ENCODE data around the gene CD34. TPM values are rescaled to one million over a fixed set of nuclear protein-coding genes. Genes with fewer than 3 reads are reported as not detected.
"Not testable (repeated sequence)": the region's sequence is repeated elsewhere in the genome, so short reads cannot be mapped to it uniquely, and the experiment has no call there.

CD34 gene
- total RNA-seq, 1 donor from 2014 or later = not detected

DNA sequence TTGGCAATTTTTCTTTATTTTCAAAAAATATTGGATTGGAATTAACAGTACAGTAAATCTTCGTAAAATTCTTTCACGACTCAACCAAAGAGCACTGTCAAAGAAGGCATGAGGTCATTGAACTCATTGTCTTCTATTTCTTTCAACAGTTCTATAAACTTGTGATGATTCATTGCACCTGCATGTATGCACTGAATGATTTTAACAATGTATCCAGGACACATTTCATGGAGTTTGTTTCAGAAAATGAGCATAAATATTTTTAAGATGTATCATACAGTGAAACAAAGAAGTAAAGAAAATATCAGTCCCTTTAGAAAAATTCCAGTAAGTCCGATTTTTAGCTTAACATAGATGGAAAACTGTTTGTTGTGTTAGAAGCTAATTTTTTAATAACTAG lies 33.6 kb upstream of the CD34 start:
- DNase-seq (ENCODE audit: extremely low spot score, unreplicated experiment) = no peak
- H3K4me1 Mint-ChIP-seq (ENCODE audit: unreplicated experiment) = no peaks in the 10 kb centered on the region
- H3K27me3 Mint-ChIP-seq (ENCODE audit: unreplicated experiment) = no peaks in the 10 kb centered on the region
- H3K36me3 Mint-ChIP-seq (ENCODE audit: unreplicated experiment) = no peaks in the 10 kb centered on the region
- H3K9me3 Mint-ChIP-seq (ENCODE audit: unreplicated experiment) = no peaks in the 10 kb centered on the region
- TF ChIP-seq, protein P1, sequence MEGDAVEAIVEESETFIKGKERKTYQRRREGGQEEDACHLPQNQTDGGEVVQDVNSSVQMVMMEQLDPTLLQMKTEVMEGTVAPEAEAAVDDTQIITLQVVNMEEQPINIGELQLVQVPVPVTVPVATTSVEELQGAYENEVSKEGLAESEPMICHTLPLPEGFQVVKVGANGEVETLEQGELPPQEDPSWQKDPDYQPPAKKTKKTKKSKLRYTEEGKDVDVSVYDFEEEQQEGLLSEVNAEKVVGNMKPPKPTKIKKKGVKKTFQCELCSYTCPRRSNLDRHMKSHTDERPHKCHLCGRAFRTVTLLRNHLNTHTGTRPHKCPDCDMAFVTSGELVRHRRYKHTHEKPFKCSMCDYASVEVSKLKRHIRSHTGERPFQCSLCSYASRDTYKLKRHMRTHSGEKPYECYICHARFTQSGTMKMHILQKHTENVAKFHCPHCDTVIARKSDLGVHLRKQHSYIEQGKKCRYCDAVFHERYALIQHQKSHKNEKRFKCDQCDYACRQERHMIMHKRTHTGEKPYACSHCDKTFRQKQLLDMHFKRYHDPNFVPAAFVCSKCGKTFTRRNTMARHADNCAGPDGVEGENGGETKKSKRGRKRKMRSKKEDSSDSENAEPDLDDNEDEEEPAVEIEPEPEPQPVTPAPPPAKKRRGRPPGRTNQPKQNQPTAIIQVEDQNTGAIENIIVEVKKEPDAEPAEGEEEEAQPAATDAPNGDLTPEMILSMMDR (IDR thresholded peaks at IDR 0.05) = no peak
- no peak overlapping the region for H3K4me3 Mint-ChIP-seq (ENCODE audit: unreplicated experiment)
- no peak overlapping the region for H3K27ac Mint-ChIP-seq (ENCODE audit: unreplicated experiment)

- H3K9me3 Mint-ChIP-seq (ENCODE audit: unreplicated experiment); DNase-seq (ENCODE audit: extremely low spot score, unreplicated experiment); H3K27ac Mint-ChIP-seq (ENCODE audit: unreplicated experiment); H3K4me3 Mint-ChIP-seq (ENCODE audit: unreplicated experiment); H3K27me3 Mint-ChIP-seq (ENCODE audit: unreplicated experiment); H3K4me1 Mint-ChIP-seq (ENCODE audit: unreplicated experiment); H3K36me3 Mint-ChIP-seq (ENCODE audit: unreplicated experiment): not testable (repeated sequence)
These were observed 31.4 kb upstream of the CD34 start for GRCh38 chr1:207942337-207942741.

DNA sequence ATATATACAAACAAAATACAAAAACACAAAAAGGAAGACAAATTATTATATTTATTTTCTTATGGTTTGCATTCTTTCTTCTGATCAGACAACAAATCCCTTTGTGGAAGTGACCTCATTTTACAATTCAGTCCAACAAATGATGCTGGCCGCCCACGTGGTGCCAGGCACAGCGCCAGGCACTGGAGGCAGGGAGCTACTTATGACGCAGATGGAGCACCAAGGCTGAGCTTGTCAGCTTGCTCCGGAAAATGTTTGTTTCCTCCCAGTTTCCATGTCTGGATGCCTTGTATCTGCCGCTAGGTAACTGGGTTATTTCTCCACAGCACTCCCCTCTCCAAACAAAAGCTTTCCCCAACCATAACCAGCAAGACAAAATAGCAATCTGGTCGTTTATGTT lies 30.7 kb upstream of the CD34 start:
- Mint-ChIP-seq H3K9me3 (ENCODE audit: unreplicated experiment) (no peaks in the 10 kb centered on the region), H3K4me3 (ENCODE audit: unreplicated experiment) (no peak overlapping the region), H3K4me1 (ENCODE audit: unreplicated experiment) (peaks cover 15% of the 10 kb centered on the region), H3K27ac (ENCODE audit: unreplicated experiment) (no peak overlapping the region), H3K36me3 (ENCODE audit: unreplicated experiment) (no peaks in the 10 kb centered on the region), H3K27me3 (ENCODE audit: unreplicated experiment) (no peaks in the 10 kb centered on the region)
- TF ChIP-seq, protein P1 (IDR thresholded peaks at IDR 0.05) = no peak
- no peak for DNase-seq (ENCODE audit: extremely low spot score, unreplicated experiment)

GRCh38 chr1:207938016-207938415 lies 27.1 kb upstream of the CD34 start:
- peaks cover 16% of the 10 kb centered on the region for H3K4me1 Mint-ChIP-seq (ENCODE audit: unreplicated experiment)
- TF ChIP-seq, protein P1 (IDR thresholded peaks at IDR 0.05) = no peak
- H3K27ac Mint-ChIP-seq (ENCODE audit: unreplicated experiment) = no peak overlapping the region
- H3K27me3 Mint-ChIP-seq (ENCODE audit: unreplicated experiment) = no peaks in the 10 kb centered on the region
- no peak for DNase-seq (ENCODE audit: extremely low spot score, unreplicated experiment)
- H3K4me3 Mint-ChIP-seq (ENCODE audit: unreplicated experiment) = no peak overlapping the region
- no peaks in the 10 kb centered on the region for H3K9me3 Mint-ChIP-seq (ENCODE audit: unreplicated experiment)
- no peaks in the 10 kb centered on the region for H3K36me3 Mint-ChIP-seq (ENCODE audit: unreplicated experiment)

- peaks cover 16% of the 10 kb centered on the region for H3K4me1 Mint-ChIP-seq (ENCODE audit: unreplicated experiment)
- H3K9me3 Mint-ChIP-seq (ENCODE audit: unreplicated experiment) = no peaks in the 10 kb centered on the region
- TF ChIP-seq, protein P1 (IDR thresholded peaks at IDR 0.05) = no peak
- no peaks in the 10 kb centered on the region for H3K27me3 Mint-ChIP-seq (ENCODE audit: unreplicated experiment)
- H3K36me3 Mint-ChIP-seq (ENCODE audit: unreplicated experiment) = no peaks in the 10 kb centered on the region
- no peak overlapping the region for H3K4me3 Mint-ChIP-seq (ENCODE audit: unreplicated experiment)
- no peak overlapping the region for H3K27ac Mint-ChIP-seq (ENCODE audit: unreplicated experiment)
- DNase-seq (ENCODE audit: extremely low spot score, unreplicated experiment) = no peak
These were observed 26.3 kb upstream of the CD34 start for GRCh38 chr1:207937204-207937603.

DNA sequence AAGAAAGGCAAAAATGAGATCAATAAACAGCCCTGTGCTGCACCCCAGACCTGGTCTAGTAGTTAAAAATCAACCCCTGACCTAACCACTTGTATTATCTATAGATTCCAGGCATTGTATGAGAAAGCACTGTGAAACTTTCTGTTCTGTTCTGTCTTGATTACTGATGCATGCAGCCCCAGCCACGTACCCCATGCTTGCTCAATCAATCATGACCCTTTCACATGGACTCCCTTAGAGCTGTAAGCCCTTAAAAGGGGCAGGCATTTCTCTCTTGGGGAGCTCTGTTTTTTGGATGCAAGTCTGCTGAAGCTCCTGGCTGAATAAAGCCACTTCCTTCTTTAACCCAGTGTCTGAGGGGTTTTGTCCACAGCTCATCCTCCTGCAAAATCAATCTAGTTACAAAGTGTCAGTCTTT lies 24.2 kb upstream of the CD34 start:
- Mint-ChIP-seq H3K36me3 (ENCODE audit: unreplicated experiment) (no peaks in the 10 kb centered on the region), H3K4me1 (ENCODE audit: unreplicated experiment) (peaks cover 16% of the 10 kb centered on the region), H3K27me3 (ENCODE audit: unreplicated experiment) (no peaks in the 10 kb centered on the region), H3K27ac (ENCODE audit: unreplicated experiment) (no peak overlapping the region), H3K4me3 (ENCODE audit: unreplicated experiment) (no peak overlapping the region), H3K9me3 (ENCODE audit: unreplicated experiment) (peaks cover 5% of the 10 kb centered on the region)
- TF ChIP-seq, protein P1 (IDR thresholded peaks at IDR 0.05) = no peak
- no peak for DNase-seq (ENCODE audit: extremely low spot score, unreplicated experiment)

Measured in osteocyte (in vitro differentiated cells).